ENCODE data around the gene CST9. TPM values are rescaled to one million over a fixed set of nuclear protein-coding genes. Genes with fewer than 3 reads are reported as not detected.

CST9 gene
- total RNA-seq, 4 donors from 2014 or later, result not detected

DNA sequence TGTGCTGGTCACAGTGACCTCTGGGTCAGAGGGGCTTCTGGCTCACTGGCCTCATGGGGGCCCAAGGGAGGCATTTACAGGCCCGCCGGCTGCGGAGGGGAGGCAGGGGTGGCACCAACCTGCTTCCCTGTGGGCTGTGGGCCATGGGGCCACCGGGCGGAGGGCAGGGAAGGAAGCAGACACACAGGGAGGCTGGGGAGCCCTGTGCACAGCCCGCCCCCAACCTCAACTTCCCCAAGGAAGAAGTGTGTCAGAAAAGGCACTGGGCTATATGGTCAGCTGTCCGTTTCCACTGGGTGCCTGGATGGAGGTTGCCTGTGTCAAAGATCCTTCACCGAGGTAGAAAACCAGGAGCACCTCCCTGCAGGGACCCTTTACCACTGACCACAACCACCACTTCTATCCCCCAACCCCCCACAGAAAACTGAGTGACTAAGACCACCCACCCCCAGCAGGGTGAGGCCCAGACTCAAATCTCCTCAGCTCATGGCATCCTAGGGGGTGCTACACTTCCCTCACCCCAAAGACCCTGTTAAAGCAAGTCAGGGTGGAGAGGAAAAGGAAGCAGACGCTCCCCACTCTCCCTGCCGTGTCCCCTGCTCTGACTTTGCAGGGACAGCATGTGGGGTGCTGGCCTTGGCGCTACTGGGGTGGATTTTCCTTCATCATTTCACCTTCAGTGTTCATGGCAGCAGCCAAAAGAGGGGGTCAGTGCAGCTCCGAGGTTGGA is 26.4 kb upstream of the CST9 start:
- 91% methylated on average over 10 of the region's 12 CpGs for WGBS
- intact Hi-C loops (cut with DNase I), result loop anchor here (5.0 kb wide), 1 partner anchor 270 kb away; the partner anchor contains the start of gene GZF1
- peak; percentile 87 for DNase-seq (ENCODE audit: extremely low spot score)
- peak overlapping the region; percentile 92 to 97 (median 96) for H3K27ac ChIP-seq (replicated peaks in 1 of 4)
- H3K27me3 ChIP-seq, result no peaks in the 10 kb centered on the region
- no peaks in the 10 kb centered on the region for H3K9me3 ChIP-seq
- H3K4me1 ChIP-seq, result peaks cover 37 to 80% (median 75%) of the 10 kb centered on the region in 4 donors
- H3K36me3 ChIP-seq, result peaks cover 14 to 40% (median 35%) of the 10 kb centered on the region in 4 donors
- no peak overlapping the region for H3K4me3 ChIP-seq
- TF ChIP-seq POLR2A (IDR thresholded peaks at IDR 0.05; ENCODE audit: low read depth) (no peak), EP300 (IDR thresholded peaks at IDR 0.05) (no peak)

DNA sequence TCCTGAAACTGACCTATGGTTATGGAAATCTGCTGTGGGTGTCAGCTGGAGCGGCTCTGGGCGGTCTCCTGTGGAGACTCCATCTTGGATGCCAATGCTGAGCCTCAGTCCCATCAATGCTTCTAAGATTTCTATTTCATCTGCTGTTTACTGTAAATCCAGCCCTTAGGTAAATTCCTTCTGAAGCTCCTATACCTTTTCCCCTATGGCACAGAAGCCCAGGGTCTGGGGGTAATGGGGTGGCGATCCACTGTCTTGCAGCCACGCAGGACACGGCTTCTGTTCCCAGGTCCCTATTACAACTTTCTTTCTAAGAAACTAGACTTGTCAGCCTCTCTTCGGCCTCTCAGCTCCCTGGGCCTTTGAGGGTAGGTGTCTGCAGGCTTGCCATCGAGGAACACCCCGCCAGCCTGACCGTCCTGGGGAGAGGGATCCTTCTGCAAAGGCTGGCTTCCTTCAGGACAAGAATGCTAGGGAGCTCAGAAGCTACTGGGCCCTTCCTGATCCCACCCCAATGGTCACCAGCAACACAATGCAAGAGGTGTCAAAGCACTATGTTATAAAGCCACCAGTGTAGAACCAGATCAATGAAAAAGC is 25.6 kb upstream of the CST9 start:
- TF ChIP-seq POLR2AphosphoS5 (IDR thresholded peaks at IDR 0.05) (no peak), POLR2A (IDR thresholded peaks at IDR 0.05; ENCODE audit: low read depth) (no peak)
- TF ChIP-seq, protein P1, sequence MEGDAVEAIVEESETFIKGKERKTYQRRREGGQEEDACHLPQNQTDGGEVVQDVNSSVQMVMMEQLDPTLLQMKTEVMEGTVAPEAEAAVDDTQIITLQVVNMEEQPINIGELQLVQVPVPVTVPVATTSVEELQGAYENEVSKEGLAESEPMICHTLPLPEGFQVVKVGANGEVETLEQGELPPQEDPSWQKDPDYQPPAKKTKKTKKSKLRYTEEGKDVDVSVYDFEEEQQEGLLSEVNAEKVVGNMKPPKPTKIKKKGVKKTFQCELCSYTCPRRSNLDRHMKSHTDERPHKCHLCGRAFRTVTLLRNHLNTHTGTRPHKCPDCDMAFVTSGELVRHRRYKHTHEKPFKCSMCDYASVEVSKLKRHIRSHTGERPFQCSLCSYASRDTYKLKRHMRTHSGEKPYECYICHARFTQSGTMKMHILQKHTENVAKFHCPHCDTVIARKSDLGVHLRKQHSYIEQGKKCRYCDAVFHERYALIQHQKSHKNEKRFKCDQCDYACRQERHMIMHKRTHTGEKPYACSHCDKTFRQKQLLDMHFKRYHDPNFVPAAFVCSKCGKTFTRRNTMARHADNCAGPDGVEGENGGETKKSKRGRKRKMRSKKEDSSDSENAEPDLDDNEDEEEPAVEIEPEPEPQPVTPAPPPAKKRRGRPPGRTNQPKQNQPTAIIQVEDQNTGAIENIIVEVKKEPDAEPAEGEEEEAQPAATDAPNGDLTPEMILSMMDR (IDR thresholded peaks at IDR 0.05), result no peak
- peak overlapping the region; percentile 32 to 97 (median 94) for H3K27ac ChIP-seq (replicated peaks in 1 of 4)
- intact Hi-C loops (cut with DNase I), result loop anchor here (5.0 kb wide), 1 partner anchor 269 kb away; the partner anchor contains the start of gene GZF1
- DNase-seq (ENCODE audit: extremely low spot score), result peak; percentile 72
- peaks cover 32 to 74% (median 72%) of the 10 kb centered on the region in 4 donors for H3K4me1 ChIP-seq
- H3K9me3 ChIP-seq, result no peaks in the 10 kb centered on the region
- peaks cover 14 to 40% (median 35%) of the 10 kb centered on the region in 4 donors for H3K36me3 ChIP-seq
- 94% methylated on average over 9 of the region's 9 CpGs for WGBS
- no peak overlapping the region for H3K4me3 ChIP-seq
- no peaks in the 10 kb centered on the region for H3K27me3 ChIP-seq

DNA sequence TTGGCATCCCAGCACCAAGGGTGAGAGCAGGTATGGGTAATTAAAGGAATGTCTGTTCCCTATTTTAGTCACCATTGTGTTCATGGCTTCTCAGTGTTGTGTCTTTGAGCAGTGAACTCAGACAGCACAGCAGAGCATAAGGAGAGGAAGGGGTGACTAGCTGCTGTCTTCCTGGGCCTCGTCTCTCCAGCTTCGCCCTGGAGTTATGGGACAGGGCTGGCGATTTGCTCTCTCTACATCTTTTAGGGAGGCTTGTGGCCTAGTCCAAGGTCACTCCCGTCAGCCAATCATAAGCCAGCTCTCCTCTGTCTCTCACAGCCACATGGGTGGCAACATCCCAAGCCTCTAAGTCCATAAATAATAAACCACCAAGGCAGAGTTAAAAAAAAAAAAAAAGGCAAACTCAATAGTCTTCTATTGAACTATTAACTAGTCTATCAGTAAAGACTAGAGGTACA is 24.7 kb upstream of the CST9 start:
- Histone ChIP-seq H3K4me3 (no peak overlapping the region), H3K27me3 (no peaks in the 10 kb centered on the region), H3K9me3 (no peaks in the 10 kb centered on the region), H3K36me3 (peaks cover 14 to 40% (median 35%) of the 10 kb centered on the region in 4 donors), H3K27ac (replicated peaks in 1 of 4) (peak overlapping the region; percentile 59 to 78 (median 71)), H3K4me1 (peaks cover 26 to 72% (median 67%) of the 10 kb centered on the region in 4 donors)
- intact Hi-C loops (cut with DNase I), result loop anchor here (5.0 kb wide), 1 partner anchor 268 kb away; the partner anchor contains the start of gene GZF1
- 86% methylated on average over 4 of the region's 4 CpGs for WGBS
- TF ChIP-seq EP300 (IDR thresholded peaks at IDR 0.05) (no peak), POLR2A (IDR thresholded peaks at IDR 0.05; ENCODE audit: low read depth) (no peak), POLR2AphosphoS5 (IDR thresholded peaks at IDR 0.05) (no peak)
- TF ChIP-seq, protein P1 (IDR thresholded peaks at IDR 0.05), result no peak
- DNase-seq (ENCODE audit: extremely low spot score), result peak; percentile 79

DNA sequence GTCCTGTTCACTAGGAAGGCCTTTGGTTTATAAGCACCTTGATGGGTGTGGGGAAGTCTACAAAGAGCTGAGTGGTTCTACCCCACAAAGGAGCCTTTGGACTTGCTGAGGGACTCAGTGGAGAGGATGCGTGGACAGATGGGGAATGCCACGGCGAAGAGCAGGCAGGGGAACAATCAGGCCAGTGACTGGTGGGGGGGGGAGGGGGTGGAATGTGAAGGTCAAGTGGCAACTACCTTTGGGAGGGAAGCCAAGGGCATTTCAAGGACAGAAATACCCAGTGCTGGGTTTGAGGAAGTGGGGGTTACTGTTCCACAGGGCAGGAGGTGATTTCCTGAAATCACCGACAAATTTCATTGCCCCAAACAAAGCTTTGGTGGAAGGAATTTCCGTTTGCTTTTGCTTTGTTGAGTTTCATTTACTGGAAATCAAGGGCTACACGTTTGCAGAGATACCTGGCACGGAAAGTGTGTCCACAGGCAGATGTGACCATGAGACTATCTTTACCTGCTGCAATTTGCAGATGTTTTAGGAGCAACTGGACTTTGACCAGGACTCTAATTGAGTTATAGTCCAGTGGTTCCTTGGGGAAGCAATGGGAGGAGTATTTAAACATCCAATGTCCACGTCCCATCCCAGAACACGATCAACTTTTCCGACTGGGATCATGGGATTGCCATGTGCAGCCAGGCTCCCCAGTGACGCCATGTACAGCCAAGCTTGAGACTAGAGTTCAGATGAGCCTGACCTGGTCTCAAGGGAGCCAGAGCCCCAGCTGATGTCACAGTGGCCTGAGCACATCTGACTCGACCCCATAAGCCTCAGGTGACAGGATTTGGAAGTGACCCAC is 24.1 kb upstream of the CST9 start:
- peak in 1 of 2 donors; percentile 28 for TF ChIP-seq POLR2AphosphoS5 (IDR thresholded peaks at IDR 0.05)
- no peak for TF ChIP-seq POLR2A (IDR thresholded peaks at IDR 0.05; ENCODE audit: low read depth)
- TF ChIP-seq, protein P1 (IDR thresholded peaks at IDR 0.05), result no peak
- 80% methylated on average over 11 of the region's 12 CpGs for WGBS
- no peaks in the 10 kb centered on the region for H3K27me3 ChIP-seq
- peaks cover 20 to 67% (median 63%) of the 10 kb centered on the region in 4 donors for H3K4me1 ChIP-seq
- DNase-seq (ENCODE audit: extremely low spot score), result peak; percentile 82
- peaks cover 14 to 34% (median 30%) of the 10 kb centered on the region in 4 donors for H3K36me3 ChIP-seq
- H3K4me3 ChIP-seq, result no peak overlapping the region
- intact Hi-C loops (cut with DNase I), result loop anchor here (5.0 to 10.0 kb wide), 2 partner anchors 267 to 1425 kb away; partner anchors contain the start of genes ACSS1 and GZF1
- peak overlapping the region; percentile 59 to 78 (median 71) for H3K27ac ChIP-seq (replicated peaks in 1 of 4)
- no peaks in the 10 kb centered on the region for H3K9me3 ChIP-seq

Measured in esophagus muscularis mucosa (tissue), 4 donors.